Measurements from ENCODE around the gene KIF6. TPM values are rescaled to one million over a fixed set of nuclear protein-coding genes. Genes with fewer than 3 reads are reported as not detected.

The KIF6 gene
- total RNA-seq, 1 donor from 2014 or later: 2.0 TPM

GRCh38 chr6:39344821-39345280, 380.4 kb downstream of the KIF6 start:
- no peaks in the 10 kb centered on the region for H3K36me3 ChIP-seq (ENCODE audit: insufficient read depth, low read length)
- Mint-ChIP-seq H3K36me3 (ENCODE audit: low read depth, unreplicated experiment) (no peaks in the 10 kb centered on the region), H3K4me3 (ENCODE audit: unreplicated experiment) (no peak overlapping the region), H3K9me3 (ENCODE audit: unreplicated experiment) (peaks cover 2% of the 10 kb centered on the region), H3K4me1 (ENCODE audit: low read depth, unreplicated experiment) (no peaks in the 10 kb centered on the region), H3K27ac (ENCODE audit: unreplicated experiment) (no peak overlapping the region), H3K27me3 (ENCODE audit: low read depth, unreplicated experiment) (peaks cover 18% of the 10 kb centered on the region)
- no peaks in the 10 kb centered on the region for H3K9me3 ChIP-seq (ENCODE audit: insufficient read depth, low read depth, low read length)
- no peak overlapping the region for H3K4me2 ChIP-seq (ENCODE audit: low read length)
- no peaks in the 10 kb centered on the region for H3K79me2 ChIP-seq (ENCODE audit: insufficient read depth, low read length)
- no peaks in the 10 kb centered on the region for H4K20me1 ChIP-seq (ENCODE audit: insufficient read depth, low read length)
- no peak for DNase-seq (ENCODE audit: low read depth)
- H3K9ac ChIP-seq (ENCODE audit: low read length): no peak overlapping the region
- no peak for FAIRE-seq
- TF ChIP-seq, protein P1, sequence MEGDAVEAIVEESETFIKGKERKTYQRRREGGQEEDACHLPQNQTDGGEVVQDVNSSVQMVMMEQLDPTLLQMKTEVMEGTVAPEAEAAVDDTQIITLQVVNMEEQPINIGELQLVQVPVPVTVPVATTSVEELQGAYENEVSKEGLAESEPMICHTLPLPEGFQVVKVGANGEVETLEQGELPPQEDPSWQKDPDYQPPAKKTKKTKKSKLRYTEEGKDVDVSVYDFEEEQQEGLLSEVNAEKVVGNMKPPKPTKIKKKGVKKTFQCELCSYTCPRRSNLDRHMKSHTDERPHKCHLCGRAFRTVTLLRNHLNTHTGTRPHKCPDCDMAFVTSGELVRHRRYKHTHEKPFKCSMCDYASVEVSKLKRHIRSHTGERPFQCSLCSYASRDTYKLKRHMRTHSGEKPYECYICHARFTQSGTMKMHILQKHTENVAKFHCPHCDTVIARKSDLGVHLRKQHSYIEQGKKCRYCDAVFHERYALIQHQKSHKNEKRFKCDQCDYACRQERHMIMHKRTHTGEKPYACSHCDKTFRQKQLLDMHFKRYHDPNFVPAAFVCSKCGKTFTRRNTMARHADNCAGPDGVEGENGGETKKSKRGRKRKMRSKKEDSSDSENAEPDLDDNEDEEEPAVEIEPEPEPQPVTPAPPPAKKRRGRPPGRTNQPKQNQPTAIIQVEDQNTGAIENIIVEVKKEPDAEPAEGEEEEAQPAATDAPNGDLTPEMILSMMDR (IDR thresholded peaks at IDR 0.05; ENCODE audit: insufficient read depth, low read depth, low read length): no peak
- TF ChIP-seq EZH2 (IDR thresholded peaks at IDR 0.05; ENCODE audit: insufficient read depth, low read length): no peak
- no peak overlapping the region for H3K4me3 ChIP-seq (ENCODE audit: insufficient read depth, low read depth, low read length)
- no peaks in the 10 kb centered on the region for H3K27me3 ChIP-seq (ENCODE audit: insufficient read depth, low read length)
- H3K4me1 ChIP-seq (ENCODE audit: insufficient read depth, low read length): no peaks in the 10 kb centered on the region
- H3K27ac ChIP-seq (ENCODE audit: low read depth, low read length): no peak overlapping the region
- H2AFZ ChIP-seq (ENCODE audit: low read depth, low read length): no peak overlapping the region

GRCh38 chr6:39343396-39343870, 381.8 kb downstream of the KIF6 start:
- Mint-ChIP-seq H3K4me1 (ENCODE audit: low read depth, unreplicated experiment) (no peaks in the 10 kb centered on the region), H3K27ac (ENCODE audit: unreplicated experiment) (no peak overlapping the region), H3K27me3 (ENCODE audit: low read depth, unreplicated experiment) (peaks cover 17% of the 10 kb centered on the region), H3K36me3 (ENCODE audit: low read depth, unreplicated experiment) (no peaks in the 10 kb centered on the region), H3K9me3 (ENCODE audit: unreplicated experiment) (peaks cover 2% of the 10 kb centered on the region), H3K4me3 (ENCODE audit: unreplicated experiment) (no peak overlapping the region)
- no peak for FAIRE-seq
- no peaks in the 10 kb centered on the region for H4K20me1 ChIP-seq (ENCODE audit: insufficient read depth, low read length)
- DNase-seq (ENCODE audit: low read depth): no peak
- no peak overlapping the region for H3K4me2 ChIP-seq (ENCODE audit: low read length)
- H2AFZ ChIP-seq (ENCODE audit: low read depth, low read length): no peak overlapping the region
- H3K27me3 ChIP-seq (ENCODE audit: insufficient read depth, low read length): no peaks in the 10 kb centered on the region
- H3K4me3 ChIP-seq (ENCODE audit: insufficient read depth, low read depth, low read length): no peak overlapping the region
- TF ChIP-seq, protein P1 (IDR thresholded peaks at IDR 0.05; ENCODE audit: insufficient read depth, low read depth, low read length): no peak
- no peak for TF ChIP-seq EZH2 (IDR thresholded peaks at IDR 0.05; ENCODE audit: insufficient read depth, low read length)
- H3K9me3 ChIP-seq (ENCODE audit: insufficient read depth, low read depth, low read length): no peaks in the 10 kb centered on the region
- H3K27ac ChIP-seq (ENCODE audit: low read depth, low read length): no peak overlapping the region
- no peaks in the 10 kb centered on the region for H3K79me2 ChIP-seq (ENCODE audit: insufficient read depth, low read length)
- no peak overlapping the region for H3K9ac ChIP-seq (ENCODE audit: low read length)
- no peaks in the 10 kb centered on the region for H3K36me3 ChIP-seq (ENCODE audit: insufficient read depth, low read length)
- no peaks in the 10 kb centered on the region for H3K4me1 ChIP-seq (ENCODE audit: insufficient read depth, low read length)

GRCh38 chr6:39342692-39343395, 382.4 kb downstream of the KIF6 start:
- no peak for TF ChIP-seq EZH2 (IDR thresholded peaks at IDR 0.05; ENCODE audit: insufficient read depth, low read length)
- TF ChIP-seq, protein P1 (IDR thresholded peaks at IDR 0.05; ENCODE audit: insufficient read depth, low read depth, low read length): no peak
- Mint-ChIP-seq H3K4me3 (ENCODE audit: unreplicated experiment) (no peak overlapping the region), H3K9me3 (ENCODE audit: unreplicated experiment) (peaks cover 2% of the 10 kb centered on the region), H3K4me1 (ENCODE audit: low read depth, unreplicated experiment) (no peaks in the 10 kb centered on the region), H3K27me3 (ENCODE audit: low read depth, unreplicated experiment) (peaks cover 20% of the 10 kb centered on the region), H3K27ac (ENCODE audit: unreplicated experiment) (no peak overlapping the region), H3K36me3 (ENCODE audit: low read depth, unreplicated experiment) (no peaks in the 10 kb centered on the region)
- no peaks in the 10 kb centered on the region for H4K20me1 ChIP-seq (ENCODE audit: insufficient read depth, low read length)
- no peaks in the 10 kb centered on the region for H3K79me2 ChIP-seq (ENCODE audit: insufficient read depth, low read length)
- no peaks in the 10 kb centered on the region for H3K36me3 ChIP-seq (ENCODE audit: insufficient read depth, low read length)
- H2AFZ ChIP-seq (ENCODE audit: low read depth, low read length): no peak overlapping the region
- no peaks in the 10 kb centered on the region for H3K27me3 ChIP-seq (ENCODE audit: insufficient read depth, low read length)
- no peak for FAIRE-seq
- no peak overlapping the region for H3K4me2 ChIP-seq (ENCODE audit: low read length)
- no peak overlapping the region for H3K4me3 ChIP-seq (ENCODE audit: insufficient read depth, low read depth, low read length)
- H3K9me3 ChIP-seq (ENCODE audit: insufficient read depth, low read depth, low read length): no peaks in the 10 kb centered on the region
- no peak overlapping the region for H3K27ac ChIP-seq (ENCODE audit: low read depth, low read length)
- no peaks in the 10 kb centered on the region for H3K4me1 ChIP-seq (ENCODE audit: insufficient read depth, low read length)
- no peak overlapping the region for H3K9ac ChIP-seq (ENCODE audit: low read length)
- DNase-seq (ENCODE audit: low read depth): no peak
